ENCODE results near the gene ISYNA1.

ISYNA1 gene

GRCh38 chr19:18433015-18433691 lies 4.8 kb downstream of the ISYNA1 start:
- no peak overlapping the region for H3K9ac ChIP-seq (ENCODE audit: low read length in 5 of 5)
- H3K9me3 ChIP-seq (ENCODE audit: control insufficient read depth in 5 of 5, low read length in 5 of 5): no peaks in the 10 kb centered on the region
- peaks cover 0 to 19% (median 8%) of the 10 kb centered on the region in 5 donors for H3K36me3 ChIP-seq (ENCODE audit: control insufficient read depth in 5 of 5, insufficient read depth in 5 of 5, low read length in 5 of 5)
- peak overlapping the region in 1 of 5 donors; percentile 55 for H3K4me3 ChIP-seq (ENCODE audit: low read depth in 1 of 5, low read length in 5 of 5)
- no peak overlapping the region for H3K27ac ChIP-seq (ENCODE audit: low read depth, low read length)
- peaks cover 0 to 42% (median 21%) of the 10 kb centered on the region in 5 donors for H3K4me1 ChIP-seq (ENCODE audit: control insufficient read depth in 5 of 5, insufficient read depth in 5 of 5, low read length in 5 of 5)
- H3K27me3 ChIP-seq (ENCODE audit: control insufficient read depth in 5 of 5, insufficient read depth in 4 of 5, low read length in 5 of 5): peaks cover 0 to 4% (median under 1%) of the 10 kb centered on the region in 5 donors

DNA sequence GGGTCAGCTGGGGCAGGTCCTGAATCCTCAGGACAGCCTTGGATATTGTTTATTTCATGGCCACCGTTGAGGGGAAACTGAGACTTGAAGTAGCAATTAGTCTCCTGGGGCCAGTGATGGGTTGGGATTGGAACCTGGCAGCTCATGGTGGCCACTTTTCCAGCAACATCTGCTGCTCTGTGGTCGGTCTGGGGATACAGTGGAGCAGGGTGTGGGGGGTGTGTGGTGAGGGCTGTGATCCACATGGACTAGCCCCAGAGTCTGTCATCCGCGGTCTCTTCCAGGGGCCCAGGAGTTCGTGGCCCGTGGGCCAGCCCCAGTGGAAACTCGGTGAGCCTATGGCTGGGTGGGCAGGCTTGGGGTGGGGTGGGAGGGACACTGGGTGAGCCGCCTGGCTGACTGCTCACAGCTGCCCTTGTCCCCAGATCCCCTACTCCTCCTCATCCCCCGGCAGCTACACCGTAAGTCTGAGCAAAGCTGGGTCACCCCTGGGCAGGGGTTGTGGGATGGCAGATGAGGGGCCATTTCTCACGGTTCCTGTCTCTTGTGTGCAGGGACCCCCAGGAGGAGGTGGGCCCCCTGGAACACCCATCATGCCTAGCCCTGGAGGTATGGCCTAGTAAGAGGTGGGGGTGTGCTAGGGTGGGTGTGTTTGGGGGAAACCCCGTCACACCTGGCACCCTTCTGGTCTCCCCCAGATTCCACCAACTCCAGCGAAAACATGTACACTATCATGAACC lies 5.5 kb downstream of the ISYNA1 start:
- Histone ChIP-seq H3K9me3 (ENCODE audit: control insufficient read depth in 5 of 5, low read length in 5 of 5) (no peaks in the 10 kb centered on the region), H3K27ac (ENCODE audit: low read depth, low read length) (no peak overlapping the region), H3K9ac (ENCODE audit: low read length in 5 of 5) (no peak overlapping the region), H3K36me3 (ENCODE audit: control insufficient read depth in 5 of 5, insufficient read depth in 5 of 5, low read length in 5 of 5) (peaks cover 0 to 24% (median 11%) of the 10 kb centered on the region in 5 donors), H3K4me3 (ENCODE audit: low read depth in 1 of 5, low read length in 5 of 5) (no peak overlapping the region), H3K4me1 (ENCODE audit: control insufficient read depth in 5 of 5, insufficient read depth in 5 of 5, low read length in 5 of 5) (peaks cover 0 to 36% (median 17%) of the 10 kb centered on the region in 5 donors), H3K27me3 (ENCODE audit: control insufficient read depth in 5 of 5, insufficient read depth in 4 of 5, low read length in 5 of 5) (peaks cover 0 to 4% (median 0%) of the 10 kb centered on the region in 5 donors)

DNA sequence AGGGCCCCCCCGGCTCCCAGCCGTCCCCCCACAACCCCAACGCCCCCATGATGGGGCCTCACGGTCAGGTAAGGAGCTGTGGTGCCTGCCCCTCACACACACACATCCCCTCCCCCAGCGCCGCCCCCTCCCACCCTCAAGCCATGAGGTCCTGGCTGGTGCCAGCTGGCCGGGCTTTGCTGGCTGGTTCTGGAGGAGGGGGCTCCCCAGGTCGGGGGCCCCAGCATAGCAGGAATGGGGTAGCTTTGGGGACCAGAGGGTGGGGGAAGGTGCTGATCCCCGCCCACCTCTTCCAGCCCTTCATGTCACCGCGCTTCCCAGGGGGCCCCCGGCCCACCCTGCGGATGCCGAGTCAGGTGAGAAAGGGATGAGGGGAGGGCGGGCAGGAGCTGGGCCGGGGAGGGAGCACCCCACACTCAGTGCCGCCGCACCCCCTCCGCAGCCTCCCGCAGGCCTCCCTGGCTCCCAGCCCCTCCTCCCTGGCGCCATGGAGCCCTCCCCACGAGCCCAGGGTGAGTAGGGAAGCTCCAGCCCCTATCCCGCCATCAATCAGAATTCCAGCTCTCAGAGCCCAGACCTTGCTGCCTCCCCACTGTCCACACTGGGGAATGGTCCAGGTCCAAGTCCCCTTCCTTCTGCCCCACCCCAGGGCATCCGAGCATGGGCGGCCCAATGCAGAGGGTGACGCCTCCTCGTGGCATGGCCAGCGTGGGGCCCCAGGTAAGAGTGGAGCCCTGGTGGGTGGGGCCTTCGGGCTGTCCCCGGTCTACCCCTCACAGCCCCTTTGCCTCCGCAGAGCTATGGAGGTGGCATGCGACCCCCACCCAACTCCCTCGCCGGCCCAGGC lies 6.4 kb downstream of the ISYNA1 start:
- Histone ChIP-seq H3K4me1 (ENCODE audit: control insufficient read depth in 5 of 5, insufficient read depth in 5 of 5, low read length in 5 of 5) (peaks cover 0 to 30% (median 11%) of the 10 kb centered on the region in 5 donors), H3K9me3 (ENCODE audit: control insufficient read depth in 5 of 5, low read length in 5 of 5) (no peaks in the 10 kb centered on the region), H3K36me3 (ENCODE audit: control insufficient read depth in 5 of 5, insufficient read depth in 5 of 5, low read length in 5 of 5) (peaks cover 0 to 29% (median 13%) of the 10 kb centered on the region in 5 donors), H3K27ac (ENCODE audit: low read depth, low read length) (no peak overlapping the region), H3K9ac (ENCODE audit: low read length in 5 of 5) (no peak overlapping the region), H3K27me3 (ENCODE audit: control insufficient read depth in 5 of 5, insufficient read depth in 4 of 5, low read length in 5 of 5) (peaks cover 0 to 4% (median 0%) of the 10 kb centered on the region in 5 donors), H3K4me3 (ENCODE audit: low read depth in 1 of 5, low read length in 5 of 5) (no peak overlapping the region)

DNA sequence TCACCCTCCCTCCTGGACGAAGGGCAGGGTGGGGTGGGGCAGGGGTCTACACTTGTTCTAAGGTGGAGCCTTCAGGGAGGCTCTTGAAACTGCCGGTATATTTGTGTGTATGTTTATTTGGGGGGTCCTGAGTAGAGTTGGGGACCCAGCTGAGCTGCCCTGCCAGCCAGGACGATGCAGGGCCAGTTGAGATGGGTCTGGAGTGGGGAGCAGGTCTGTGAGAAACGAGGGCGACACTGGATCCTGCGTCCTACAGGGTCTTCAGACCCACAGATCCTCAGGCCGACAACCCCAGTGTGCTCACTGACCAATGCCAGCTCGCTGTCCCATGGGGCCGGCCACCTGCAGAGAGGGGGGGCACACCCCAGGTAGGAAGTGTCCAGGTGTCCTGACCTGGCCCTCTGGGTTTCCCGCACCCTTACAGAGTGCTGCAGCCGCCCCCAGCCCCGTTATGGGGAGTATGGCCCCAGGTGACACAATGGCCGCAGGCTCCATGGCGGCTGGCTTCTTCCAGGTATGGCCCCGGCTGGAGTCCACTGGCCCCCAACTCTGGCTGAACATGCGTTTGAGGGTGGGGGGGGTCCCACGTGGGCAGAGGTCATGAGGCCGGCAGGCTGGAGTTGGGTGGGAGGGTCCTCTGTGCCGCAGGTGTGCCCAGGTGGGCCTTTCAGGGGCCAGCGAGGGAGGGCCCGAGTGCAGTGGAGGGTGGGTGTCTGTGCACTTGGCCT lies 7.4 kb downstream of the ISYNA1 start:
- Histone ChIP-seq H3K36me3 (ENCODE audit: control insufficient read depth in 5 of 5, insufficient read depth in 5 of 5, low read length in 5 of 5) (peaks cover 0 to 29% (median 9%) of the 10 kb centered on the region in 5 donors), H3K4me1 (ENCODE audit: control insufficient read depth in 5 of 5, insufficient read depth in 5 of 5, low read length in 5 of 5) (peaks cover 0 to 34% (median 14%) of the 10 kb centered on the region in 5 donors), H3K4me3 (ENCODE audit: low read depth in 1 of 5, low read length in 5 of 5) (no peak overlapping the region), H3K27me3 (ENCODE audit: control insufficient read depth in 5 of 5, insufficient read depth in 4 of 5, low read length in 5 of 5) (peaks cover 0 to 4% (median 0%) of the 10 kb centered on the region in 5 donors), H3K27ac (ENCODE audit: low read depth, low read length) (no peak overlapping the region), H3K9ac (ENCODE audit: low read length in 5 of 5) (no peak overlapping the region), H3K9me3 (ENCODE audit: control insufficient read depth in 5 of 5, low read length in 5 of 5) (no peaks in the 10 kb centered on the region)

GRCh38 chr19:18429717-18430416 lies 8.1 kb downstream of the ISYNA1 start:
- H3K4me3 ChIP-seq (ENCODE audit: low read depth in 1 of 5, low read length in 5 of 5): no peak overlapping the region
- H3K9me3 ChIP-seq (ENCODE audit: control insufficient read depth in 5 of 5, low read length in 5 of 5): no peaks in the 10 kb centered on the region
- peaks cover 0 to 23% (median 9%) of the 10 kb centered on the region in 5 donors for H3K36me3 ChIP-seq (ENCODE audit: control insufficient read depth in 5 of 5, insufficient read depth in 5 of 5, low read length in 5 of 5)
- H3K27ac ChIP-seq (ENCODE audit: low read depth, low read length): no peak overlapping the region
- H3K27me3 ChIP-seq (ENCODE audit: control insufficient read depth in 5 of 5, insufficient read depth in 4 of 5, low read length in 5 of 5): peaks cover 0 to 4% (median 0%) of the 10 kb centered on the region in 5 donors
- no peak overlapping the region for H3K9ac ChIP-seq (ENCODE audit: low read length in 5 of 5)
- peaks cover 0 to 39% (median 19%) of the 10 kb centered on the region in 5 donors for H3K4me1 ChIP-seq (ENCODE audit: control insufficient read depth in 5 of 5, insufficient read depth in 5 of 5, low read length in 5 of 5)

DNA sequence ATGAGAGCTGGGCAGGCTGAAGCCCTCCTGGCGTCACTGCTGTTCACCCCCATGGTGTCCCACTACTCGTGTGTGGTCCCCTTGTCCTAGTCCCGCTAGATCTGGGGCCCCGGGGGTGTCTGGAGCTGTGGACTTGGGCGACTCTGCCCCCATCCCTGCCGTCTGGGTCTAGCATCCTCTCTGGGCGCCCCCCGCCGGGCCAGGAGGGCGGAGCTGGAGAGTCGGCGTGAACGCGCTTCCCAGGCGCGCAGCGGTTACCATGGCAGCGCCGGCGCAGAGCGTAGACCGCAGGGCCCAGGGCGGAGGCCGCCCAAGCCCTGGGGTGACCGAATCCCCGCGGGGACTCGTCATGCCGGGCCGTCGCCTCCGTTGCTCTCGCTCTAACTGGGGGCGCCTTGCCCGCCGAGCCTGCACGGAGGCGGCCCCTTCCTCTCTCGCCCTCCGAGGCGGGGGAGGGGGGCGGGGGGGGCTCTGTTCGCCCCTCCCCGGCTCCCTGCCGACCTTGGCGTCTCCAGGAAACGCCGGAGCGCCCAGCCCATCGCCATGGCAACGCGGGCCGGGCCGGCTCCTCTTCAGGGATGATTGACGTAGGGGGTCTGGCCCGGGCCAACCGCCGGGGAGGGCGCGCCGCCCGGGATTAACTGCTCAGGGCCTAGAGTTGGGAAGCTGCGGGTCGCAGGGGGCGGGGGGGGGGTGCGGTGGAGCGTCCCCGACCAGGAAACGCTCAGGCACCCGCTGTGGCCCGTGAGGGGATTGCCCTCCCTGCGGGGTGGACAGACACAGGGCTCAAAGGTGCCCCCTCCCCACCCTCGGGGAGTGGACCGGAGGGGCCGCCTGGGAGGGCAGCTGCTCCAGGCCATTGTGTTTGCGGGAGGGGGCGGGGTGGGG lies 8.9 kb downstream of the ISYNA1 start:
- Histone ChIP-seq H3K4me3 (ENCODE audit: low read depth in 1 of 5, low read length in 5 of 5) (no peak overlapping the region), H3K9me3 (ENCODE audit: control insufficient read depth in 5 of 5, low read length in 5 of 5) (no peaks in the 10 kb centered on the region), H3K36me3 (ENCODE audit: control insufficient read depth in 5 of 5, insufficient read depth in 5 of 5, low read length in 5 of 5) (peaks cover 0 to 18% (median 9%) of the 10 kb centered on the region in 5 donors), H3K4me1 (ENCODE audit: control insufficient read depth in 5 of 5, insufficient read depth in 5 of 5, low read length in 5 of 5) (peaks cover 0 to 39% (median 19%) of the 10 kb centered on the region in 5 donors), H3K27ac (ENCODE audit: low read depth, low read length) (no peak overlapping the region), H3K27me3 (ENCODE audit: control insufficient read depth in 5 of 5, insufficient read depth in 4 of 5, low read length in 5 of 5) (peaks cover 0 to 4% (median 0%) of the 10 kb centered on the region in 5 donors), H3K9ac (ENCODE audit: low read length in 5 of 5) (no peak overlapping the region)

GRCh38 chr19:18428173-18428786 lies 9.7 kb downstream of the ISYNA1 start:
- Histone ChIP-seq H3K27ac (ENCODE audit: low read depth, low read length) (no peak overlapping the region), H3K4me3 (ENCODE audit: low read depth in 1 of 5, low read length in 5 of 5) (no peak overlapping the region), H3K36me3 (ENCODE audit: control insufficient read depth in 5 of 5, insufficient read depth in 5 of 5, low read length in 5 of 5) (peaks cover 0 to 18% (median 9%) of the 10 kb centered on the region in 5 donors), H3K4me1 (ENCODE audit: control insufficient read depth in 5 of 5, insufficient read depth in 5 of 5, low read length in 5 of 5) (peaks cover 0 to 42% (median 23%) of the 10 kb centered on the region in 5 donors), H3K9me3 (ENCODE audit: control insufficient read depth in 5 of 5, low read length in 5 of 5) (no peaks in the 10 kb centered on the region), H3K9ac (ENCODE audit: low read length in 5 of 5) (no peak overlapping the region), H3K27me3 (ENCODE audit: control insufficient read depth in 5 of 5, insufficient read depth in 4 of 5, low read length in 5 of 5) (peaks cover 0 to 4% (median 0%) of the 10 kb centered on the region in 5 donors)

GRCh38 chr19:18427743-18428113 lies 10.2 kb downstream of the ISYNA1 start:
- Histone ChIP-seq H3K4me1 (ENCODE audit: control insufficient read depth in 5 of 5, insufficient read depth in 5 of 5, low read length in 5 of 5) (peaks cover 0 to 42% (median 18%) of the 10 kb centered on the region in 5 donors), H3K36me3 (ENCODE audit: control insufficient read depth in 5 of 5, insufficient read depth in 5 of 5, low read length in 5 of 5) (peaks cover 0 to 18% (median 9%) of the 10 kb centered on the region in 5 donors), H3K9ac (ENCODE audit: low read length in 5 of 5) (no peak overlapping the region), H3K4me3 (ENCODE audit: low read depth in 1 of 5, low read length in 5 of 5) (no peak overlapping the region), H3K27me3 (ENCODE audit: control insufficient read depth in 5 of 5, insufficient read depth in 4 of 5, low read length in 5 of 5) (no peaks in the 10 kb centered on the region), H3K27ac (ENCODE audit: low read depth, low read length) (no peak overlapping the region), H3K9me3 (ENCODE audit: control insufficient read depth in 5 of 5, low read length in 5 of 5) (no peaks in the 10 kb centered on the region)
